ENCODE data around the gene MBTPS1. TPM values are rescaled to one million over a fixed set of nuclear protein-coding genes. Genes with fewer than 3 reads are reported as not detected.

The MBTPS1 gene
- total and polyA plus RNA-seq, 10 of the 15 experiments (the other 5 are each of a cell fraction or from before 2014, with no cell fraction given) = 1.3 to 43.9 (median 35.2) TPM

GRCh38 chr16:84040823-84041820 is 75.6 kb downstream of the MBTPS1 start:
- Histone ChIP-seq H3K36me3 (ENCODE audit: control insufficient read depth in 2 of 2, insufficient read depth in 2 of 2, low read length in 1 of 2) (no peaks in the 10 kb centered on the region), H3K27me3 (replicated peaks in 1 of 2; ENCODE audit: control insufficient read depth in 2 of 2, insufficient read depth in 2 of 2, low read length in 1 of 2) (no peaks in the 10 kb centered on the region; a peak in 4 of 4 replicates), H3K79me2 (ENCODE audit: control insufficient read depth, insufficient read depth, low read length) (no peaks in the 10 kb centered on the region), H2AFZ (ENCODE audit: control insufficient read depth, low read depth, low read length) (no peak overlapping the region), H4K20me1 (ENCODE audit: control insufficient read depth, insufficient read depth) (no peaks in the 10 kb centered on the region), H3K4me2 (ENCODE audit: control insufficient read depth, insufficient read depth) (no peak overlapping the region), H3K4me1 (ENCODE audit: control insufficient read depth, insufficient read depth, low read length) (no peaks in the 10 kb centered on the region), H3K9me3 (replicated peaks; ENCODE audit: control insufficient read depth, insufficient read depth, low read length) (no peaks in the 10 kb centered on the region), H3K27ac (ENCODE audit: control insufficient read depth, insufficient read depth) (no peak overlapping the region), H3K9ac (ENCODE audit: control insufficient read depth, insufficient read depth, low read length) (no peak overlapping the region), H3K4me3 (no peak overlapping the region)
- ChIA-PET RAD21 (ENCODE audit: unreplicated experiment) (no interaction called here), SMC1A (ENCODE audit: uncharacterized antibody, unreplicated experiment) (no interaction called here), CTCF (interaction anchor here (1.2 kb wide), 1 partner anchor 25 kb away, joined by 3 read pairs; no protein-coding TSS in a partner anchor), POLR2A (interaction anchor here (0.6 kb wide), 1 partner anchor 911 kb away, joined by 5 read pairs; no protein-coding TSS in a partner anchor)
- FAIRE-seq (no peak), DNase-seq (ENCODE audit: low read depth, low spot score) (no peak), ATAC-seq (no peak)
- 72% methylated on average over 41 of the region's 42 CpGs for WGBS (ENCODE audit: insufficient coverage, insufficient replicate concordance, low lambda C conversion rate, missing lambda C conversion rate)
- no peak for TF ChIP-seq ZZZ3 (IDR thresholded peaks at IDR 0.05; ENCODE audit: control insufficient read depth, insufficient read length, low read depth)
- in situ Hi-C loops (cut with MboI) (no loop called here), intact Hi-C loops (cut with micrococcal nuclease; ENCODE audit: unreplicated experiment) (no loop called here)
- no TSS peak for BruUV-seq (replicated peaks)

- Histone ChIP-seq H2AFZ (ENCODE audit: control insufficient read depth, low read depth, low read length) (no peak overlapping the region), H3K4me2 (ENCODE audit: control insufficient read depth, insufficient read depth) (no peak overlapping the region), H3K27me3 (replicated peaks in 1 of 2; ENCODE audit: control insufficient read depth in 2 of 2, insufficient read depth in 2 of 2, low read length in 1 of 2) (no peaks in the 10 kb centered on the region; a peak in 4 of 4 replicates), H3K79me2 (ENCODE audit: control insufficient read depth, insufficient read depth, low read length) (no peaks in the 10 kb centered on the region), H3K4me3 (no peak overlapping the region), H3K27ac (ENCODE audit: control insufficient read depth, insufficient read depth) (no peak overlapping the region), H3K36me3 (ENCODE audit: control insufficient read depth in 2 of 2, insufficient read depth in 2 of 2, low read length in 1 of 2) (no peaks in the 10 kb centered on the region), H3K9ac (ENCODE audit: control insufficient read depth, insufficient read depth, low read length) (no peak overlapping the region), H4K20me1 (ENCODE audit: control insufficient read depth, insufficient read depth) (no peaks in the 10 kb centered on the region), H3K4me1 (ENCODE audit: control insufficient read depth, insufficient read depth, low read length) (no peaks in the 10 kb centered on the region), H3K9me3 (replicated peaks; ENCODE audit: control insufficient read depth, insufficient read depth, low read length) (no peaks in the 10 kb centered on the region)
- intact Hi-C loops (cut with micrococcal nuclease; ENCODE audit: unreplicated experiment) = no loop called here
- FAIRE-seq (no peak), ATAC-seq (no peak), DNase-seq (ENCODE audit: low read depth, low spot score) (no peak)
- CTCF ChIA-PET = interaction anchor here (1.2 kb wide), 1 partner anchor 25 kb away, joined by 3 read pairs; no protein-coding TSS in a partner anchor
- WGBS (ENCODE audit: insufficient coverage, insufficient replicate concordance, low lambda C conversion rate, missing lambda C conversion rate) = 24% methylated on average over 14 of the region's 14 CpGs
- RAD21 ChIA-PET (ENCODE audit: unreplicated experiment) = no interaction called here
- BruUV-seq (replicated peaks) = no TSS peak
- in situ Hi-C loops (cut with MboI) = no loop called here
- POLR2A ChIA-PET = interaction anchor here (0.6 kb wide), 1 partner anchor 912 kb away, joined by 5 read pairs; no protein-coding TSS in a partner anchor
- TF ChIP-seq BHLHE40 (IDR thresholded peaks at IDR 0.05; ENCODE audit: borderline replicate concordance in 1 of 2, low read depth in 2 of 2, low read length in 1 of 2) (no peak), ATF3 (IDR thresholded peaks at IDR 0.05; ENCODE audit: borderline replicate concordance, extremely low read depth, low read depth, low read length) (no peak), ELK1 (IDR thresholded peaks at IDR 0.05; ENCODE audit: low read depth, low read length) (no peak), CBX3 (IDR thresholded peaks at IDR 0.05; ENCODE audit: borderline replicate concordance, low read depth) (no peak)
- SMC1A ChIA-PET (ENCODE audit: uncharacterized antibody, unreplicated experiment) = no interaction called here
Observed at GRCh38 chr16:84040226-84040822, 76.4 kb downstream of the MBTPS1 start.

All from GM12878 (cell line).